SK-N-SH (cell line): ENCODE results near the gene TRPM2. TPM values are rescaled to one million over a fixed set of nuclear protein-coding genes. Genes with fewer than 3 reads are reported as not detected.

Source experiments
- CTCF ChIA-PET: fragments of 300-600, 350-600 bp; formaldehyde crosslinking; extraction: SDS; loops from one replicate; lab custom pipeline; 2021; lab: Yijun Ruan, JAX
- POLR2A ChIA-PET: fragments of 350-600 bp; sonication (Branson Sonifier 250); formaldehyde crosslinking; extraction: SDS; loops from one replicate; lab custom pipeline; 2020; ENCODE audit warnings: antibody characterized with exemption, inconsistent platforms; lab: Yijun Ruan, JAX
- DNase-seq: peaks from one replicate; pipeline ENCODE4 v3.0.0; 2012
- H2AFZ ChIP-seq: fragments of 200-600 bp; sonication (generic); 2 replicates; pipeline ENCODE4 v1.8.1; 2016; ENCODE audit warnings: antibody characterized with exemption, mild to moderate bottlenecking, low read depth
- H3F3A ChIP-seq: fragments of 200-600 bp; sonication (generic); replicated peaks from 2 replicates; pipeline ENCODE3; 2016; ENCODE audit warnings: antibody characterized with exemption, mild to moderate bottlenecking; ENCODE audit not compliant: insufficient read depth
- H3K27ac ChIP-seq, 2 experiments: fragments of 200-500 bp in 1 of 2; fragments of 200-600 bp in 1 of 2; sonication (Bioruptor generic) in 1 of 2; sonication (generic), shearing (Covaris generic) in 1 of 2; 2 replicates each; pipeline versions ENCODE4 v1.5.1 to v1.6.1; 2014 to 2016; ENCODE audit warnings: low read depth in 2 of 2, inconsistent platforms in 1 of 2, low read length in 1 of 2, mild to moderate bottlenecking in 1 of 2, mixed read lengths in 1 of 2
- H3K27me3 ChIP-seq: fragments of 200-600 bp; sonication (generic), shearing (Covaris generic); 2 replicates; pipeline ENCODE4 v1.6.1; 2016; ENCODE audit warnings: mixed run types; ENCODE audit not compliant: insufficient read depth
- H3K36me3 ChIP-seq, 2 experiments: fragments of 200-500 bp in 1 of 2; fragments of 200-600 bp in 1 of 2; sonication (Bioruptor generic) in 1 of 2; sonication (generic) in 1 of 2; replicated peaks in 1 of 2; 2 replicates each; pipeline versions ENCODE3 to v1.5.1; 2014 to 2016; ENCODE audit warnings: low read length in 1 of 2, mild to moderate bottlenecking in 1 of 2; ENCODE audit not compliant: insufficient read depth in 2 of 2, control insufficient read depth in 1 of 2
- H3K4me1 ChIP-seq, 2 experiments: fragments of 200-500 bp in 1 of 2; fragments of 200-600 bp in 1 of 2; sonication (Bioruptor generic) in 1 of 2; sonication (generic), shearing (Covaris generic) in 1 of 2; 2 replicates each; pipeline versions ENCODE4 v1.5.1 to v1.6.1; 2014 to 2016; ENCODE audit warnings: low read depth in 1 of 2, low read length in 1 of 2, mixed run types in 1 of 2; ENCODE audit not compliant: insufficient read depth in 2 of 2, control insufficient read depth in 1 of 2
- H3K4me2 ChIP-seq: fragments of 200-600 bp; sonication (generic), shearing (Covaris generic); 2 replicates; pipeline ENCODE4 v1.6.1; 2017; ENCODE audit warnings: mixed run types
- H3K4me3 ChIP-seq, 2 experiments: fragments of 200-500 bp in 1 of 2; fragments of 200-600 bp in 1 of 2; sonication (Bioruptor generic) in 1 of 2; sonication (generic), shearing (Covaris generic) in 1 of 2; 2 replicates each; pipeline versions ENCODE4 v1.5.1 to v1.8.1; 2014 to 2016; ENCODE audit warnings: low read depth in 2 of 2, inconsistent platforms in 1 of 2, low read length in 1 of 2, mild to moderate bottlenecking in 1 of 2, mixed read lengths in 1 of 2, moderate library complexity in 1 of 2
- H3K79me2 ChIP-seq: fragments of 200-600 bp; sonication (generic); 2 replicates; pipeline ENCODE4 v1.8.1; 2017; ENCODE audit warnings: mild to moderate bottlenecking; ENCODE audit not compliant: insufficient read depth
- H3K9ac ChIP-seq: fragments of 200-600 bp; sonication (generic); 2 replicates; pipeline ENCODE4 v1.6.1; 2017; ENCODE audit warnings: mixed run types
- H3K9me2 ChIP-seq: fragments of 200-600 bp; sonication (generic); 2 replicates; pipeline ENCODE4 v1.6.1; 2017; ENCODE audit warnings: mixed run types
- H3K9me3 ChIP-seq: fragments of 200-600 bp; sonication (generic); 2 replicates; pipeline ENCODE4 v1.6.1; 2017; ENCODE audit warnings: mixed run types, mild to moderate bottlenecking, moderate library complexity
- H4K20me1 ChIP-seq: fragments of 200-600 bp; sonication (generic); 2 replicates; pipeline ENCODE4 v1.6.1; 2017; ENCODE audit warnings: mild to moderate bottlenecking, mixed run types; ENCODE audit not compliant: insufficient read depth
- ELF1 ChIP-seq: IDR thresholded peaks from 2 replicates; pipeline ENCODE4 v1.4.0; 2012
- EZH2phosphoT487 ChIP-seq: fragments of 200-600 bp; sonication (generic); IDR thresholded peaks from 2 replicates; pipeline ENCODE4 v1.6.1; 2017; ENCODE audit warnings: low read depth, mixed run types, mild to moderate bottlenecking, antibody characterized with exemption, moderate library complexity, borderline replicate concordance
- FOSL2 ChIP-seq: IDR thresholded peaks from 2 replicates; pipeline ENCODE4 v1.4.0; 2012; ENCODE audit warnings: low read depth, mild to moderate bottlenecking, moderate library complexity, borderline replicate concordance
- MEF2A ChIP-seq: IDR thresholded peaks from 2 replicates; pipeline ENCODE4 v1.4.0; 2012; ENCODE audit warnings: low read depth, borderline replicate concordance
- NFIC ChIP-seq: IDR thresholded peaks from 2 replicates; pipeline ENCODE4 v1.4.0; 2012; ENCODE audit warnings: borderline replicate concordance
- RXRA ChIP-seq: IDR thresholded peaks from 2 replicates; pipeline ENCODE4 v1.4.0; 2012; ENCODE audit warnings: low read depth, mild to moderate bottlenecking, borderline replicate concordance
- SMC3 ChIP-seq: IDR thresholded peaks from 2 replicates; pipeline ENCODE4 v1.6.1; 2012; ENCODE audit warnings: low read depth, low read length, improper control_type of control experiment
- TCF12 ChIP-seq: IDR thresholded peaks from 2 replicates; pipeline ENCODE4 v1.4.0; 2012
- TEAD4 ChIP-seq: IDR thresholded peaks from 2 replicates; pipeline ENCODE4 v1.4.0; 2012; ENCODE audit warnings: mild to moderate bottlenecking, borderline replicate concordance; ENCODE audit not compliant: insufficient read depth
- YY1 ChIP-seq: IDR thresholded peaks from 2 replicates; pipeline ENCODE4 v1.4.0; 2012; ENCODE audit warnings: low read depth, mild to moderate bottlenecking
- WGBS: methylation state at CpG from one replicate; pipeline ENCODE4 v1.1.6; 2017; ENCODE audit warnings: low lambda C conversion rate; 5-methylcytosine and 5-hydroxymethylcytosine counted together
- polyA plus RNA-seq, 3 experiments: library from polyadenylated mRNA; depleted of rRNA; stranded (reverse); fragments of >200 nt; gene quantifications; 2 replicates each; pipeline ENCODE4 v1.2.3, GENCODE V29; 2012
- TF ChIP-seq, protein P1 (sequence below): fragments of 150-350 bp; IDR thresholded peaks from 2 replicates; pipeline ENCODE4 v1.6.1; 2016; ENCODE audit warnings: mild to moderate bottlenecking, low read depth, low read length
- TF ChIP-seq, protein P2 (sequence below): fragments of 200-600 bp; sonication (generic); IDR thresholded peaks from 2 replicates; pipeline ENCODE4 v1.6.1; 2017; ENCODE audit warnings: antibody characterized with exemption, mild to moderate bottlenecking, moderate library complexity
- TF ChIP-seq, protein P3 (sequence below): IDR thresholded peaks from 2 replicates; pipeline ENCODE4 v1.4.0; 2012; ENCODE audit warnings: low read depth, borderline replicate concordance

TRPM2 gene
- polyA plus RNA-seq, 1 of the 3 experiments (the other 2 are of a cell fraction): not detected

DNA sequence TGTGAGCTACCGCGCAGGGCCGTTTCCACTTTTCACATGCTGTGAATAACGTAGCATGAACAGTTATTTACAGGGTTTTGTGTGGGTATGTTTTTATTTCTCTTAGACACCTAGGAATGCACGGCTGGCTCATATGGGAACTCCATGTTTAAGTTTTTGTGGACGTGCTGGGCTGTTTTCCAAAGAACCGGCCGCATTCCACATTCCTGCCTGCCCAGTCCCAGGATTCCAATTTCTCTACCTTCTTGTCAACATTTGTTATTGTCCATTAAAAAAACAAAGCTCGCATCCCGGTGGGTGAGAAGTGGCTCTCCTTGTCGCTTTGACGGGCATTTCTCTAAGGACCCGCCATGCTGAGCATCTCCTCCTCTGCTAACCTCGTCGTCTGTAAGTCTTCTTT, 54.8 kb downstream of the TRPM2 start:
- no peaks in the 10 kb centered on the region for H3K9me3 ChIP-seq
- H3F3A ChIP-seq: peaks cover 12% of the 10 kb centered on the region
- no peak overlapping the region for H3K27ac ChIP-seq
- ChIA-PET POLR2A (no interaction called here), CTCF (no interaction called here)
- H3K36me3 ChIP-seq: no peaks in the 10 kb centered on the region
- no peaks in the 10 kb centered on the region for H4K20me1 ChIP-seq
- H3K9me2 ChIP-seq: no peaks in the 10 kb centered on the region
- H3K4me2 ChIP-seq: no peak overlapping the region
- H3K4me3 ChIP-seq: no peak overlapping the region
- 62% methylated on average over 15 of the region's 15 CpGs for WGBS
- no peak for TF ChIP-seq EZH2phosphoT487
- no peak for TF ChIP-seq ELF1
- TF ChIP-seq TCF12: no peak
- TF ChIP-seq SMC3: no peak
- no peak overlapping the region for H3K9ac ChIP-seq
- no peaks in the 10 kb centered on the region for H3K27me3 ChIP-seq
- no peaks in the 10 kb centered on the region for H3K4me1 ChIP-seq
- H2AFZ ChIP-seq: no peak overlapping the region
- DNase-seq: peak; percentile 2
- no peaks in the 10 kb centered on the region for H3K79me2 ChIP-seq

DNA sequence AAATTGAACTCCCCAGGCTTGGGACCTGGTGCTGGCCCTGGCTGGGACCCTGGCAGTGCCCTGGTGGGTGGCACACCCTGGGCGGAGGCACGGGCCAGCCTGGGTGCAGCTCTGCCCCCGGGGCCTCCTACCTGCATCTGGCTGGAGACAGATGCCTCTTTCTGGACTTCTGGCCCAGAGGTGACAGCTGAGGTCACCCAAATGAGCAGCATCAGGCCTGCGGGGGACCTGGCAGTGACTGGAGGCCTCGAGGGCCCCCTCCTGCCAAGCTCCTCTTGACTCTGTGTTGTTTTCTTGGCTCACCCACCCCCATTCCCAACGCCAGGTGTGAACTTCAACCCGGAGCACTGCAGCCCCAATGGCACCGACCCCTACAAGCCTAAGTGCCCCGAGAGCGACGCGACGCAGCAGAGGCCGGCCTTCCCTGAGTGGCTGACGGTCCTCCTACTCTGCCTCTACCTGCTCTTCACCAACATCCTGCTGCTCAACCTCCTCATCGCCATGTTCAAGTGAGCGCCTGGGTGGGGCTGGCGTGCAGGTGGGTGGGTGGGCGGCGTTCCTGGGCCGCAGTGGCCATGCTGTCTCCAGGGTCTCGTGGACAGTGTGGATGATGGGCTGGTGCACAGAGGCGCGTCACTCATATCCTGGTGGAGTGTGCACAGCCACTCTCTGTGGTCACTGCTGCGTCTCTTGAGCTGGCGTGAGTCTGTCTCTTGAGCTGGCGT, 60.3 kb downstream of the TRPM2 start:
- no peaks in the 10 kb centered on the region for H3K36me3 ChIP-seq
- no peaks in the 10 kb centered on the region for H3K79me2 ChIP-seq
- H3K27ac ChIP-seq: no peak overlapping the region
- WGBS: 73% methylated on average over 17 of the region's 27 CpGs
- no peak overlapping the region for H3K4me2 ChIP-seq
- H3K27me3 ChIP-seq: no peaks in the 10 kb centered on the region
- H3K9me3 ChIP-seq: no peaks in the 10 kb centered on the region
- no peaks in the 10 kb centered on the region for H3F3A ChIP-seq
- H4K20me1 ChIP-seq: no peaks in the 10 kb centered on the region
- no peak for DNase-seq
- no peak overlapping the region for H2AFZ ChIP-seq
- POLR2A ChIA-PET: no interaction called here
- no peaks in the 10 kb centered on the region for H3K4me1 ChIP-seq
- CTCF ChIA-PET: no interaction called here
- no peak overlapping the region for H3K9ac ChIP-seq
- no peaks in the 10 kb centered on the region for H3K9me2 ChIP-seq
- TF ChIP-seq MEF2A (no peak), RXRA (no peak), NFIC (no peak), YY1 (no peak), FOSL2 (no peak), TEAD4 (no peak), TCF12 (no peak), EZH2phosphoT487 (no peak)
- TF ChIP-seq, protein P1, sequence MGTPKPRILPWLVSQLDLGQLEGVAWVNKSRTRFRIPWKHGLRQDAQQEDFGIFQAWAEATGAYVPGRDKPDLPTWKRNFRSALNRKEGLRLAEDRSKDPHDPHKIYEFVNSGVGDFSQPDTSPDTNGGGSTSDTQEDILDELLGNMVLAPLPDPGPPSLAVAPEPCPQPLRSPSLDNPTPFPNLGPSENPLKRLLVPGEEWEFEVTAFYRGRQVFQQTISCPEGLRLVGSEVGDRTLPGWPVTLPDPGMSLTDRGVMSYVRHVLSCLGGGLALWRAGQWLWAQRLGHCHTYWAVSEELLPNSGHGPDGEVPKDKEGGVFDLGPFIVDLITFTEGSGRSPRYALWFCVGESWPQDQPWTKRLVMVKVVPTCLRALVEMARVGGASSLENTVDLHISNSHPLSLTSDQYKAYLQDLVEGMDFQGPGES: no peak
- TF ChIP-seq, protein P2, sequence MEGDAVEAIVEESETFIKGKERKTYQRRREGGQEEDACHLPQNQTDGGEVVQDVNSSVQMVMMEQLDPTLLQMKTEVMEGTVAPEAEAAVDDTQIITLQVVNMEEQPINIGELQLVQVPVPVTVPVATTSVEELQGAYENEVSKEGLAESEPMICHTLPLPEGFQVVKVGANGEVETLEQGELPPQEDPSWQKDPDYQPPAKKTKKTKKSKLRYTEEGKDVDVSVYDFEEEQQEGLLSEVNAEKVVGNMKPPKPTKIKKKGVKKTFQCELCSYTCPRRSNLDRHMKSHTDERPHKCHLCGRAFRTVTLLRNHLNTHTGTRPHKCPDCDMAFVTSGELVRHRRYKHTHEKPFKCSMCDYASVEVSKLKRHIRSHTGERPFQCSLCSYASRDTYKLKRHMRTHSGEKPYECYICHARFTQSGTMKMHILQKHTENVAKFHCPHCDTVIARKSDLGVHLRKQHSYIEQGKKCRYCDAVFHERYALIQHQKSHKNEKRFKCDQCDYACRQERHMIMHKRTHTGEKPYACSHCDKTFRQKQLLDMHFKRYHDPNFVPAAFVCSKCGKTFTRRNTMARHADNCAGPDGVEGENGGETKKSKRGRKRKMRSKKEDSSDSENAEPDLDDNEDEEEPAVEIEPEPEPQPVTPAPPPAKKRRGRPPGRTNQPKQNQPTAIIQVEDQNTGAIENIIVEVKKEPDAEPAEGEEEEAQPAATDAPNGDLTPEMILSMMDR: no peak
- TF ChIP-seq, protein P3, sequence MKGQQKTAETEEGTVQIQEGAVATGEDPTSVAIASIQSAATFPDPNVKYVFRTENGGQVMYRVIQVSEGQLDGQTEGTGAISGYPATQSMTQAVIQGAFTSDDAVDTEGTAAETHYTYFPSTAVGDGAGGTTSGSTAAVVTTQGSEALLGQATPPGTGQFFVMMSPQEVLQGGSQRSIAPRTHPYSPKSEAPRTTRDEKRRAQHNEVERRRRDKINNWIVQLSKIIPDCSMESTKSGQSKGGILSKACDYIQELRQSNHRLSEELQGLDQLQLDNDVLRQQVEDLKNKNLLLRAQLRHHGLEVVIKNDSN: no peak
- TF ChIP-seq, all 33 proteins: peak for 0
- H3K4me3 ChIP-seq: no peak overlapping the region
